HL-60 (cell line): ENCODE data around the gene MEAK7.

Source experiments
- DNase-seq, 2 experiments: peaks; one replicate each; pipeline ENCODE4 v3.0.0-alpha.2; 2010 to 2020; ENCODE audit warnings: low read depth in 1 of 2, low spot score in 1 of 2
- H3K27ac ChIP-seq: fragments of 250-450 bp; sonication (Bioruptor Pico); replicated peaks from 2 replicates; pipeline ENCODE4 v1.5.1; 2020; ENCODE audit warnings: mild to moderate bottlenecking, moderate library complexity
- H3K27me3 ChIP-seq: fragments of 250-450 bp; sonication (Bioruptor Pico); 2 replicates; pipeline ENCODE4 v1.5.1; 2021; ENCODE audit warnings: mild to moderate bottlenecking, moderate library complexity; ENCODE audit not compliant: insufficient read depth, poor library complexity, severe bottlenecking
- H3K4me3 ChIP-seq: replicated peaks from 2 replicates; pipeline ENCODE4 v1.5.1; 2011; ENCODE audit warnings: mild to moderate bottlenecking, control low read depth, low read length; ENCODE audit not compliant: insufficient read depth
- GABPA ChIP-seq: IDR thresholded peaks from 2 replicates; pipeline ENCODE4 v1.6.1; 2012; ENCODE audit warnings: low read depth
- POLR2AphosphoS5 ChIP-seq: IDR thresholded peaks from 2 replicates; pipeline ENCODE4 v1.6.1; 2012; ENCODE audit warnings: low read depth
- REST ChIP-seq: IDR thresholded peaks from 2 replicates; pipeline ENCODE4 v1.6.1; 2012; ENCODE audit warnings: low read depth; ENCODE audit not compliant: insufficient replicate concordance
- SPI1 ChIP-seq: IDR thresholded peaks from 2 replicates; pipeline ENCODE4 v1.6.1; 2012; ENCODE audit warnings: low read depth, mild to moderate bottlenecking, borderline replicate concordance
- TF ChIP-seq, protein P1 (sequence below): IDR thresholded peaks from one replicate; pipeline ENCODE4 v1.5.1; 2011; ENCODE audit warnings: low read length, control low read depth, inconsistent platforms; ENCODE audit not compliant: insufficient read depth

Gene MEAK7

DNA sequence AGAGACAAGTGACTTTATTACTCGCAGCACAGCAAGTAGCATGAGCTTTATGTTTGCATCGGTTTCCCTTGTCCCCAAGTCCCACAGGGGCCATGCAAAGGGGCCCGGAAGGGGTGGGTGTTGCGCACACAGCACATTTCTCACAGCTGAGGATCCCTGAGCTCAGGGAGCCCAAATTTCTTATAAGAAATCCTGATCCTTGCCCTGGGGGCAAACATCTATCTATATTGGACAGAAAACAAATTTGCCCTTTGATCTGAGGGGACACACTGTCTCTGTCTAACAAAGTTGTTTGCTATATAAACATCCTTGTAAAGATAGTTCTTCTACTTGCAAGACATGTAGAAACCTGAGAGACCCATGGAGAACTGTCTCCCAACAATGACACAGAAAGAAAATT lies 35.7 kb upstream of the MEAK7 start:
- H3K27ac ChIP-seq = no peak overlapping the region
- no peak overlapping the region for H3K4me3 ChIP-seq
- no peaks in the 10 kb centered on the region for H3K27me3 ChIP-seq
- no peak for DNase-seq
- TF ChIP-seq GABPA (no peak), SPI1 (no peak), REST (no peak), POLR2AphosphoS5 (no peak)
- TF ChIP-seq, protein P1, sequence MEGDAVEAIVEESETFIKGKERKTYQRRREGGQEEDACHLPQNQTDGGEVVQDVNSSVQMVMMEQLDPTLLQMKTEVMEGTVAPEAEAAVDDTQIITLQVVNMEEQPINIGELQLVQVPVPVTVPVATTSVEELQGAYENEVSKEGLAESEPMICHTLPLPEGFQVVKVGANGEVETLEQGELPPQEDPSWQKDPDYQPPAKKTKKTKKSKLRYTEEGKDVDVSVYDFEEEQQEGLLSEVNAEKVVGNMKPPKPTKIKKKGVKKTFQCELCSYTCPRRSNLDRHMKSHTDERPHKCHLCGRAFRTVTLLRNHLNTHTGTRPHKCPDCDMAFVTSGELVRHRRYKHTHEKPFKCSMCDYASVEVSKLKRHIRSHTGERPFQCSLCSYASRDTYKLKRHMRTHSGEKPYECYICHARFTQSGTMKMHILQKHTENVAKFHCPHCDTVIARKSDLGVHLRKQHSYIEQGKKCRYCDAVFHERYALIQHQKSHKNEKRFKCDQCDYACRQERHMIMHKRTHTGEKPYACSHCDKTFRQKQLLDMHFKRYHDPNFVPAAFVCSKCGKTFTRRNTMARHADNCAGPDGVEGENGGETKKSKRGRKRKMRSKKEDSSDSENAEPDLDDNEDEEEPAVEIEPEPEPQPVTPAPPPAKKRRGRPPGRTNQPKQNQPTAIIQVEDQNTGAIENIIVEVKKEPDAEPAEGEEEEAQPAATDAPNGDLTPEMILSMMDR = no peak

DNA sequence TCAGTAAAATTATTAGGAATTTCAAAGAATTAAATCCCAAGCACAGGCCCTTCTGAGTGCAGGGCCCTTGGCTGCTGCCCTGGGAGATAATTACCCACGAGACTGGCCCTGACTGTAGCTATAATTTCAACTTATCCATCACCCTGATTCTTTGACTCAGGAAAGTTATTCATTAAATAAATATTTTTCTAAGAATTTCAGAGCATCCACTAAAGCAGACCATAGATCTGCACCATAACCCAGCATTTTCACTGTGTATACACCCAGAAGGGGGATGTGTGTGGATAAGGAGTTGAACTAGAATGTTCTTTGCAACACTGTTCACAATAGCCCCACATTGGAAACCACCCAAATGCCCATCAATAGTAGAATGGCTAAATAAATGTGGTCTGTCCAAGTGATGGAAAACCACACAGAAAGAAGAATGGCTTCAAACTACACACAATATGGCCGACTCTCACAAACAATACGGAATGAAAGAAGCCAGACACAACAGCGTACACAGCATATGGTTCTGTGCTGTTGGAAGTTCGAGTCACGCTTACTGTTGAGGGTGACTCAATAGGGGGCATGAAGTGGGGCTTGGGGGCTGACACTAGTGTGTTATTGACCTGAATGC lies 33.9 kb upstream of the MEAK7 start:
- no peak for DNase-seq
- Histone ChIP-seq H3K27me3 (no peaks in the 10 kb centered on the region), H3K27ac (no peak overlapping the region), H3K4me3 (no peak overlapping the region)
- TF ChIP-seq, protein P1 = no peak
- TF ChIP-seq REST (no peak), SPI1 (no peak), POLR2AphosphoS5 (no peak), GABPA (no peak)

DNA sequence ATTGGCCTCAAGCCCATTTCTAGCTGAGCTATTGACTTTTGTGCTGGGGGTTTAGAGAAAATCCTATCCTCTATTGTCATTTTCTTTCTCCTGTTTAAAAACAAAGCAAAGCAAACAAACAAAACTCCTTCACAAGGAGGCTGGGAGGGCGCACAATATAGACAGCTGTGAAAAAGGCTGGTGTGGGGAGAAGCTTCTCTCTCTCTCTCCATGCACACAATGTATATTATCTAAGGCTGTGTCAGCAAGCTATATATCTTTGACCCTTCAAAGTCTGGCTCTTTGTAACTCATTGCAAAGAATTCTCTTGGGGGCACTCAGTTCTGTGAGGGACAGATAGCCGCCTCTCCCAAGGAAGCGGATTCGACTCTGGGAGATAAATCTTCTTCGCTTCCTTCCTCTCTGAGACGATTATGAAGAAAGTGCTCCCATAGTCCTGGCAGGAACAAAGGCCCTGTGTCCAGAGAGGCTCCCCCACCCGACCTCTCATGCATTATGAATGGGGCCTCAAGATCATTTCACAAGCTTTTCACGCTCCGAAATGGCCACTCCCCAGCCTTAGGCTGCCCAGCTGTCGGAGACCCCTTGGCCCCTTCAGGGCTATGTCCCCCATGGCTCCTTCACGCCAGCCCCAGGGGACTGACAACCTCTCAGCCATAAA lies 33.2 kb upstream of the MEAK7 start:
- DNase-seq = no peak
- Histone ChIP-seq H3K4me3 (no peak overlapping the region), H3K27ac (no peak overlapping the region), H3K27me3 (no peaks in the 10 kb centered on the region)
- TF ChIP-seq, protein P1 = no peak
- TF ChIP-seq REST = no peak
- TF ChIP-seq POLR2AphosphoS5 = no peak
- TF ChIP-seq GABPA = no peak
- TF ChIP-seq SPI1 = no peak
